Fibroblast of lung (primary cell): ENCODE results near the gene DDB1. TPM values are rescaled to one million over a fixed set of nuclear protein-coding genes. Genes with fewer than 3 reads are reported as not detected.

Source experiments
- DNase-seq, 2 donors: peaks; one replicate each; pipeline versions ENCODE4 v3.0.0 to v3.0.0-alpha.2; 2010; ENCODE audit warnings: low read depth in 2 of 2
- H2AFZ ChIP-seq: 2 replicates; pipeline ENCODE4 v1.5.1; 2012; ENCODE audit warnings: low read length, control low read depth, inconsistent platforms
- H3K27ac ChIP-seq: 2 replicates; pipeline ENCODE4 v1.5.1; 2011; ENCODE audit warnings: low read length, control low read depth; ENCODE audit not compliant: insufficient read depth
- H3K27me3 ChIP-seq: 2 replicates; pipeline ENCODE4 v1.5.1; 2011; ENCODE audit warnings: mild to moderate bottlenecking, low read length; ENCODE audit not compliant: control insufficient read depth, insufficient read depth
- H3K36me3 ChIP-seq: 2 replicates; pipeline ENCODE4 v1.5.1; 2011; ENCODE audit warnings: low read length; ENCODE audit not compliant: control insufficient read depth, insufficient read depth
- H3K4me1 ChIP-seq: 2 replicates; pipeline ENCODE4 v1.5.1; 2011; ENCODE audit warnings: low read length; ENCODE audit not compliant: control insufficient read depth, insufficient read depth; ENCODE audit errors: extremely low read depth
- H3K4me2 ChIP-seq: 2 replicates; pipeline ENCODE4 v1.5.1; 2011; ENCODE audit warnings: low read length, control low read depth; ENCODE audit not compliant: insufficient read depth; ENCODE audit errors: extremely low read depth
- H3K4me3 ChIP-seq, 4 experiments: fragments of 200-600 bp in 1 of 4; sonication (generic) in 1 of 4; replicated peaks in 1 of 4; 2 replicates each; pipeline ENCODE4 v1.5.1; 2011 to 2016; ENCODE audit warnings: low read length in 4 of 4, low read depth in 3 of 4, mild to moderate bottlenecking in 3 of 4, control low read depth in 2 of 4, inconsistent platforms in 1 of 4, mixed read lengths in 1 of 4; ENCODE audit not compliant: insufficient read depth in 1 of 4; ENCODE audit errors: control extremely low read depth in 1 of 4
- H3K79me2 ChIP-seq: 2 replicates; pipeline ENCODE4 v1.5.1; 2012; ENCODE audit warnings: mild to moderate bottlenecking, low read length, inconsistent platforms; ENCODE audit not compliant: control insufficient read depth, insufficient read depth
- H3K9ac ChIP-seq: 2 replicates; pipeline ENCODE4 v1.5.1; 2011; ENCODE audit warnings: mild to moderate bottlenecking, low read length, control low read depth; ENCODE audit not compliant: insufficient read depth
- H3K9me3 ChIP-seq: 2 replicates; pipeline ENCODE4 v1.5.1; 2012; ENCODE audit warnings: low read depth, low read length; ENCODE audit not compliant: control insufficient read depth, insufficient read depth
- H4K20me1 ChIP-seq: 2 replicates; pipeline ENCODE4 v1.5.1; 2011; ENCODE audit warnings: low read length; ENCODE audit not compliant: control insufficient read depth, insufficient read depth; ENCODE audit errors: extremely low read depth
- CTCF ChIP-seq, 2 donors: IDR thresholded peaks in 1 of 2; conservative IDR thresholded peaks in 1 of 2; 1 replicate in 1 of 2; 2 replicates in 1 of 2; pipeline ENCODE4 v1.5.1; 2011 to 2012; ENCODE audit warnings: low read length in 2 of 2, control low read depth in 1 of 2, inconsistent platforms in 1 of 2, low read depth in 1 of 2, mild to moderate bottlenecking in 1 of 2
- EZH2 ChIP-seq: IDR thresholded peaks from 2 replicates; pipeline ENCODE4 v1.5.1; 2012; ENCODE audit warnings: low read length, control low read depth, mild to moderate bottlenecking; ENCODE audit errors: missing control alignments
- polyA plus RNA-seq, 2 donors: library from polyadenylated mRNA; depleted of rRNA in 1 of 2; stranded (reverse) in 1 of 2; unstranded in 1 of 2; fragments of >200 nt; gene quantifications; 2 replicates each; pipeline ENCODE4 v1.2.1, GENCODE V29; 2011 to 2012; ENCODE audit warnings: missing spikeins in 1 of 2
- total RNA-seq: library from RNA; depleted of rRNA; stranded (reverse); fragments of >200 nt; gene quantifications from 2 replicates; pipeline ENCODE4 v1.2.1, GENCODE V29; 2014

Gene DDB1
- total and polyA plus RNA-seq, 2 donors (not counting 1 experiment from before 2014, with no cell fraction given) = 282 to 298 TPM

DNA sequence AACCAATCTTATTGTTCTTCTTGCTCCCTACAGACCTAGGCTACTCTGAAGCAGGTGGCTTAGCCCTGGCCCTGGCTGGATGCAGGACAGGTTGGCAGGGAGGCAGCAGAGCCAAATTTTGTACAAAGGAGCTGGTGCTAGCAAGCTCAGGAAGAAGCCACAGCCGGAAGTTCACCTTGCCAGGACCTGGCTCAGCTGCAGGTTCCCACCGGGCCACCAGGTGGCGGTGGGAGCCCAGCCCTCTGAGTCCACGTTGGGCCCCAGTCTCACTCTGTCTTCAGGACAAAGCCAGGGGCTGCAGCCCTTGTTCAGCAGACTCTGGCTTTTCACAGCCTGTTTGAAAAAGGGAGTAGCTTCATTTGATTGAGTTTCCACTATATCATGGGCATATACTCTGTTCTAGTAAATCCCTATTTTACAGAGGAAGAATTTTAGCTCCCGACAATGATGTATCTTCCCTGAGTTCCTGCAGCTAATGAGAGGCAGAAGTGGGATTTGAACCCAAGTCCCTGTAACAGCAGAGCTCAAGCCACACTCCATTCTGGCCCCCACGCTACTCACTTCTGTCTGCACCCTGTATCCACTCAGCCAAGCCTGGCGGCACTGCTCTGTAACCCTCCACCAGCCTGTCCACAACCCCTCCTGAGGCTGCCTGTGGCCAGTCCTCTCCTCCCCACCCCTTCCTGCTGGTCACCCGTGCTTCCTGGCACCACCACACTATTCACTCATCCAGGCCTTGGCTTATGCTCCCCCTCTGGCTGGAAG lies 3.4 kb upstream of the DDB1 start:
- Histone ChIP-seq H3K4me3 (no peak overlapping the region), H3K4me1 (peaks cover 7% of the 10 kb centered on the region), H3K27ac (no peak overlapping the region), H4K20me1 (no peaks in the 10 kb centered on the region), H2AFZ (peak overlapping the region; percentile 50), H3K9ac (no peak overlapping the region), H3K27me3 (no peaks in the 10 kb centered on the region), H3K36me3 (peaks cover 1% of the 10 kb centered on the region), H3K4me2 (no peak overlapping the region), H3K9me3 (no peaks in the 10 kb centered on the region), H3K79me2 (peaks cover 16% of the 10 kb centered on the region)
- DNase-seq = peak; percentile 65 to 68
- TF ChIP-seq CTCF (conservative IDR thresholded peaks at IDR 0.05 in 1 of 2, IDR thresholded peaks at IDR 0.05 in 1 of 2; ENCODE audit: low read depth in 1 of 2, low read length in 2 of 2) (peak; percentile 96 to 98), EZH2 (no peak)

DNA sequence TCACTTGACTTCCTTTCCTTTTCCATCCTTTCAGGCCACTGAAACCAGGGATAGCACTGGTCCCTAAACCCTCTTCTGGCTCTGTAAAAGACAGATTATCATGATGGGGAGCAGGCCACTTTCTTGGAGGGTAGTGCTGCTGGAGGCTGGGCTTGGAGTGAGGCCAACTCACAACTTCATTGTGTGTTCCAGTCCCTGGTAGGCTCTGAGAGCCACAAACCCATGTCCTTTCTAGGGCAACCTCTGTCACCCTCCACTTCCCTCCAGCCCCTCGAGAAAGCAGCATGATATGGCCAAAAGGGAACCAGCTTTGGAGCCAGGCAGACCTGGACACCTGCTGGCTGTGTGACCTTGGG lies 2.4 kb upstream of the DDB1 start:
- Histone ChIP-seq H3K27ac (no peak overlapping the region), H3K9me3 (no peaks in the 10 kb centered on the region), H3K9ac (no peak overlapping the region), H3K27me3 (no peaks in the 10 kb centered on the region), H4K20me1 (no peaks in the 10 kb centered on the region), H3K4me1 (peaks cover 8% of the 10 kb centered on the region), H3K4me2 (no peak overlapping the region), H3K79me2 (peaks cover 26% of the 10 kb centered on the region), H3K36me3 (peaks cover 1% of the 10 kb centered on the region), H2AFZ (no peak overlapping the region), H3K4me3 (no peak overlapping the region)
- DNase-seq = no peak
- TF ChIP-seq EZH2 (no peak), CTCF (conservative IDR thresholded peaks at IDR 0.05 in 1 of 2, IDR thresholded peaks at IDR 0.05 in 1 of 2; ENCODE audit: low read depth in 1 of 2, low read length in 2 of 2) (no peak)

DNA sequence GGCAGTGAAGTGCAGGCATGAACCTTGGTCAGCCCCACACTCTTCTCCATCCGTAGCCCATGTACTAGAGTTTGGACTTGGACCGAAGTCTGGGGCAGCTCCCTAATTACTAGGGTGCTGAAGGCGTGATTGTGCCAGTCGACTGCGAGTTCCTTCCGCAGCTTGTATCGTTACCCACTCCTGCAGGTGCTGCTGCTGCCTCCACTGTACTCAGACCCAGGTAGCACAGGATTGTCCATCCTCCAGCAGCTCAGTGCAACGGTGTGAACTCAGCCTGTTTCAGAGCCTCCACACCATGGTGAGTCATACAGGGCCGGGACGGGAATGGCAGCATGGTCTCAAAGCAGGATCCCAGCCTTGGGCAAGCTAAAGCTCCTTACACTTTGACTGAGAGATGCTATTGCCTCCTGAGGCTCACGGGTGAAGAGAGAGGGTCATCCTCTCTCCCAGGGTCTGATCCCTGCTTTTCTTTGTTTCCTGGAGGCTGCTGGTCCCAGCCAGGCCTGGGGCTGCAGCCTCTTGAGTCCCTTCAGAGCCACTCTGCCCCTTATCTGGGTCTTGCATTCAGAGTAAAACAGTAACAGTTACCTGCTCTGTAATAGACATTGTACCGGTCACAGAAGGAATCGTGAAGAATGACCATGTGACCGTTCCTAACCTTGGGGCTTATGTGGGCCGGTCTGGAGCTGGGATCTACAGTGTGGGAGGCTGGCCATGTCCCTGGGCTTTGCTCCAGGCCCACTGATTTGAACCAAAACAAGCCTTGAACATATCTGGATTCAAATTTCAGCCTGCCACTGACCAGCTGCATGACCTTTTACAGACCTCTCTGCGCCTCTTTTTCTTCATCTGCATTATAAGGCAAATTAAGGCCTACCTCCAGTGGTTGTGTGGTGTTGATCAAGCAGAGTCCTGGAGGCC lies 1.8 kb upstream of the DDB1 start:
- Histone ChIP-seq H4K20me1 (no peaks in the 10 kb centered on the region), H3K9me3 (no peaks in the 10 kb centered on the region), H3K9ac (no peak overlapping the region), H3K27ac (no peak overlapping the region), H3K27me3 (no peaks in the 10 kb centered on the region), H3K4me2 (no peak overlapping the region), H2AFZ (no peak overlapping the region), H3K4me1 (peaks cover 8% of the 10 kb centered on the region), H3K36me3 (peaks cover 1% of the 10 kb centered on the region), H3K4me3 (no peak overlapping the region), H3K79me2 (peaks cover 32% of the 10 kb centered on the region)
- TF ChIP-seq EZH2 (no peak), CTCF (conservative IDR thresholded peaks at IDR 0.05 in 1 of 2, IDR thresholded peaks at IDR 0.05 in 1 of 2; ENCODE audit: low read depth in 1 of 2, low read length in 2 of 2) (no peak)
- peak; percentile 46 to 56 for DNase-seq
